Ascending aorta (tissue), 2 donors: ENCODE results near the gene XK. TPM values are rescaled to one million over a fixed set of nuclear protein-coding genes. Genes with fewer than 3 reads are reported as not detected.

Experiments
- DNase-seq, 2 donors: peaks; one replicate each; pipeline ENCODE4 v3.0.0-alpha.2; 2019; ENCODE audit warnings: low spot score in 2 of 2
- H3K27ac ChIP-seq, 2 donors: fragments of 200-600 bp; sonication (generic); one replicate each; pipeline ENCODE4 v1.5.1; 2016 to 2017; ENCODE audit warnings: mild to moderate bottlenecking in 1 of 2
- H3K27me3 ChIP-seq: fragments of 200-600 bp; sonication (generic); one replicate; pipeline ENCODE4 v1.5.1; 2017
- H3K36me3 ChIP-seq, 2 donors: fragments of 200-600 bp; sonication (generic); one replicate each; pipeline ENCODE4 v1.5.1; 2016
- H3K4me1 ChIP-seq, 2 donors: fragments of 200-600 bp; sonication (generic); one replicate each; pipeline ENCODE4 v1.5.1; 2016 to 2017; ENCODE audit warnings: mild to moderate bottlenecking in 1 of 2
- H3K4me3 ChIP-seq, 2 donors: fragments of 200-600 bp; sonication (generic); one replicate each; pipeline ENCODE4 v1.5.1; 2016 to 2017; ENCODE audit warnings: mild to moderate bottlenecking in 1 of 2
- H3K9me3 ChIP-seq, 2 donors: fragments of 200-600 bp; sonication (generic); one replicate each; pipeline ENCODE4 v1.5.1; 2016
- intact Hi-C: fragments of 100-400 bp; cut with DNase I; formaldehyde crosslinking; loops from one replicate; pipeline ENCODE4 v1.15.1; 2023
- total RNA-seq: library from RNA; depleted of rRNA; stranded (reverse); fragments of >200 nt; gene quantifications from one replicate; pipeline ENCODE4 v1.1.0, GENCODE V29; 2016
- TF ChIP-seq, protein P1 (sequence below), 3 experiments: fragments of 200-600 bp in 2 of 3; fragments of 450-650 bp in 1 of 3; sonication (generic) in 2 of 3; IDR thresholded peaks; one replicate each; pipeline ENCODE4 v1.5.1; 2016 to 2019; ENCODE audit warnings: antibody characterized with exemption in 3 of 3, mild to moderate bottlenecking in 1 of 3, moderate library complexity in 1 of 3

The XK gene, protein sequence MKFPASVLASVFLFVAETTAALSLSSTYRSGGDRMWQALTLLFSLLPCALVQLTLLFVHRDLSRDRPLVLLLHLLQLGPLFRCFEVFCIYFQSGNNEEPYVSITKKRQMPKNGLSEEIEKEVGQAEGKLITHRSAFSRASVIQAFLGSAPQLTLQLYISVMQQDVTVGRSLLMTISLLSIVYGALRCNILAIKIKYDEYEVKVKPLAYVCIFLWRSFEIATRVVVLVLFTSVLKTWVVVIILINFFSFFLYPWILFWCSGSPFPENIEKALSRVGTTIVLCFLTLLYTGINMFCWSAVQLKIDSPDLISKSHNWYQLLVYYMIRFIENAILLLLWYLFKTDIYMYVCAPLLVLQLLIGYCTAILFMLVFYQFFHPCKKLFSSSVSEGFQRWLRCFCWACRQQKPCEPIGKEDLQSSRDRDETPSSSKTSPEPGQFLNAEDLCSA
- 0.53 TPM for total RNA-seq

DNA sequence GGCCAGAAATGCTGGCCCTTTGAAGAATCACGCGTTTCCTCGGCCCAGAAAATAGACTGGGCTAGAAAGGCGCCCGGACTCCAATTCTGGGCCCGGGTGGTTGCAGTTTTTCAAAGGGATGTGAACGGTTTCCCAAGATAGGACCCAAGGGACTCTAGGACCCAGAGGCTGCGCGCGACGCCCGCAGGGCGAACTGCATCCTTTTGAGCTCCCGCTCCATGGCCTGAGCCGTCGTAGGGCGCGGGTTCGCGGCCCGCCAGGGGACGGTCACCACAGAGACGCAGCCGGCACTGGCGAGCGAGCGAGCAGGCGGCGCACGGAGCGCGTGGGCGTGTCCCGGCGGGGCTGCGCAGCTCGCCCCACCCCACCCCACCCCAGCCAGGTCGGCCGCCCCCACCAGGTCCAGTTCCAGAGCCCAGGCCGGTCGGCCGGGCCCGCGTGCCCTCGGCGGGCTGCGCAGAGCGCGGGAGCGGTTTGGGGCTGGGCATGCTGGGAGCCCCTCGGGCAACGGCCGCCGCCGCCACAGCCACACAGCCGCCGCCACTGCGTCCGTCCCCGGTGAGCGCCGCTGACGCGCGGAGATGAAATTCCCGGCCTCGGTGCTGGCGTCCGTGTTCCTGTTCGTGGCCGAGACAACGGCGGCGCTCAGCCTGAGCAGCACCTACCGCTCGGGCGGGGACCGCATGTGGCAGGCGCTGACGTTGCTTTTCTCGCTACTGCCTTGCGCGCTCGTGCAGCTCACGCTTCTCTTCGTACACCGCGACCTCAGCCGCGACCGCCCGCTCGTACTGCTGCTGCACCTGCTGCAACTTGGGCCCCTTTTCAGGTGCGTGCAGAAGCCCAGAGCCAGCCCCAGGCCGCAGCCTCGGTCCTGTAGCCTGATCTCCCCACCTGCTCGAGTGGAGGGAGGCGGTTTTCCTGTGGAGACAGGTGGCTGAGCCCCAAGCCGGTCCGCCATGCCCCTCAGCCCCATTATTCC is at the start of gene XK:
XK (plus strand) TSS at position 411 of the 979 bp plus-strand sequence; CDS start at position 582, 171 bp downstream.
- peak within 1 kb of the TSS; percentile 79 to 83 for H3K27ac ChIP-seq
- DNase-seq: peak in 1 of 2 donors; percentile 71
- no peaks in the 10 kb centered on the region for H3K4me1 ChIP-seq
- no peaks in the 10 kb centered on the region for H3K9me3 ChIP-seq
- no peaks in the 10 kb centered on the region for H3K36me3 ChIP-seq
- H3K27me3 ChIP-seq: no peaks in the 10 kb centered on the region
- intact Hi-C loops: loop anchor here (5.0 to 10.0 kb wide), 3 partner anchors 113 to 161 kb away; partner anchors contain the start of genes DYNLT3 and LANCL3
- H3K4me3 ChIP-seq: peak within 1 kb of the TSS; percentile 66 to 70
- TF ChIP-seq, protein P1, sequence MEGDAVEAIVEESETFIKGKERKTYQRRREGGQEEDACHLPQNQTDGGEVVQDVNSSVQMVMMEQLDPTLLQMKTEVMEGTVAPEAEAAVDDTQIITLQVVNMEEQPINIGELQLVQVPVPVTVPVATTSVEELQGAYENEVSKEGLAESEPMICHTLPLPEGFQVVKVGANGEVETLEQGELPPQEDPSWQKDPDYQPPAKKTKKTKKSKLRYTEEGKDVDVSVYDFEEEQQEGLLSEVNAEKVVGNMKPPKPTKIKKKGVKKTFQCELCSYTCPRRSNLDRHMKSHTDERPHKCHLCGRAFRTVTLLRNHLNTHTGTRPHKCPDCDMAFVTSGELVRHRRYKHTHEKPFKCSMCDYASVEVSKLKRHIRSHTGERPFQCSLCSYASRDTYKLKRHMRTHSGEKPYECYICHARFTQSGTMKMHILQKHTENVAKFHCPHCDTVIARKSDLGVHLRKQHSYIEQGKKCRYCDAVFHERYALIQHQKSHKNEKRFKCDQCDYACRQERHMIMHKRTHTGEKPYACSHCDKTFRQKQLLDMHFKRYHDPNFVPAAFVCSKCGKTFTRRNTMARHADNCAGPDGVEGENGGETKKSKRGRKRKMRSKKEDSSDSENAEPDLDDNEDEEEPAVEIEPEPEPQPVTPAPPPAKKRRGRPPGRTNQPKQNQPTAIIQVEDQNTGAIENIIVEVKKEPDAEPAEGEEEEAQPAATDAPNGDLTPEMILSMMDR (IDR thresholded peaks at IDR 0.05): no peak

DNA sequence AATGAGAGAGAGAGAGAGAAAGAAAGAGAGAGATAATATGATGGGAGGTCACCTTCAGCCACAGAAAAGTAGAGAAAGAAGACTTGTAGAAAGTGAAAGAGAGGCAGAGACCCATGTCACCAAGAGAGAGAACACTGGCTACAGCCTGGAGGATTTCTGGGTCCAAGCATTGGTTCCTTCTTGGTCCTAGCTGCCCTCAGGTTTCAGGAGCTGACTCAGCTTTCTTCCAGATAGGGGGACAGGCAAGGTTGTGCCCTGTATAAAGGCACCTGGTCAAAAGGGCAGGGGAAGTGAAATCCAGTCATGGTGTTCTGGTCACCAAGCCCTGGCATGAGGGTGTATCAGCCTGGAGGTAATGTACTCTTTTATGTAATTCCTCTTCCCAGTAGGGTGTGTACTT is 47.5 kb upstream of the XK start:
- Histone ChIP-seq H3K27ac (no peak overlapping the region), H3K4me1 (no peaks in the 10 kb centered on the region), H3K9me3 (no peaks in the 10 kb centered on the region), H3K27me3 (no peaks in the 10 kb centered on the region), H3K36me3 (no peaks in the 10 kb centered on the region), H3K4me3 (no peak overlapping the region)
- DNase-seq: no peak
- intact Hi-C loops: no loop called here
- TF ChIP-seq, protein P1 (IDR thresholded peaks at IDR 0.05): no peak

DNA sequence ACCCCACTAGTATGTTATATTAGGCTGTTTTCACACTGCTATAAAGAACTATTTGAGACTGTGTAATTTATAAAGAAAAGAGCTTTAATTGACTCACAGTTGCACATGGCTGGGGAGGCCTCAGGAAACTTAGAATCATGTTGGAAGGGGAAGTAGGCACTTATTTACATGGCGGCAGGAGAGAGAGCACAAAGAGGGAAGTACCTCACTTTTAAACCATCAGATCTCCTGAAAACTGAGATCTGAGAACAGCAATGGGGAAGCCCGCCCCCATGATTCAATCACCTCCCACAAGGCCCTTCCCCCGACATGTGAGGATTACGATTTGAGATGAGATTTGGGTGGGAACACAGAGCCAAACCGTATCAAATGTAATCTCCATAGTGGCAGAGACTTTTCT is 45.4 kb upstream of the XK start:
- no peak for DNase-seq
- no peaks in the 10 kb centered on the region for H3K36me3 ChIP-seq
- intact Hi-C loops: no loop called here
- H3K9me3 ChIP-seq: no peaks in the 10 kb centered on the region
- no peak overlapping the region for H3K27ac ChIP-seq
- TF ChIP-seq, protein P1 (IDR thresholded peaks at IDR 0.05): no peak
- H3K4me3 ChIP-seq: no peak overlapping the region
- no peaks in the 10 kb centered on the region for H3K27me3 ChIP-seq
- no peaks in the 10 kb centered on the region for H3K4me1 ChIP-seq

DNA sequence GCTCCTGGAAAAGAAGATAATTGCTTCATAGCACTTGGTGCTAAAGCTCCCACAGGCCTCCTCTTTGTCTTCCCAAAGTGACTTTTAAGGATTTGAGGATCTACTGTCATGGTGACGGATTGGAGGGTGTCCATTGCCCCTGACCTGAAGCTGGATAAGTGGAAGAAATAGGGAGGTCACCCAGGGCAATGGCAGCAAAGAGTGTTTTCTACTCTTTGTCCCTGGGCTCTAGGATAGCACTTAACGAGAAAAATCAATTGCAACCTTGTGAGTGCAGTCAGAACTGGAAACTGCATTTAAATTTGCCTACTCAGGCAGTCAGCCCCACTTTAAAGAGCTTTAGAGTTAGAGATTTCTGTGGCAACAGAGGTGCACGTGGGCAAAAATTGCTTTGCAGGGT is 43.7 kb upstream of the XK start:
- Histone ChIP-seq H3K36me3 (no peaks in the 10 kb centered on the region), H3K9me3 (no peaks in the 10 kb centered on the region), H3K4me3 (no peak overlapping the region), H3K4me1 (no peaks in the 10 kb centered on the region), H3K27me3 (no peaks in the 10 kb centered on the region), H3K27ac (no peak overlapping the region)
- no peak for DNase-seq
- intact Hi-C loops: no loop called here
- TF ChIP-seq, protein P1 (IDR thresholded peaks at IDR 0.05): no peak

DNA sequence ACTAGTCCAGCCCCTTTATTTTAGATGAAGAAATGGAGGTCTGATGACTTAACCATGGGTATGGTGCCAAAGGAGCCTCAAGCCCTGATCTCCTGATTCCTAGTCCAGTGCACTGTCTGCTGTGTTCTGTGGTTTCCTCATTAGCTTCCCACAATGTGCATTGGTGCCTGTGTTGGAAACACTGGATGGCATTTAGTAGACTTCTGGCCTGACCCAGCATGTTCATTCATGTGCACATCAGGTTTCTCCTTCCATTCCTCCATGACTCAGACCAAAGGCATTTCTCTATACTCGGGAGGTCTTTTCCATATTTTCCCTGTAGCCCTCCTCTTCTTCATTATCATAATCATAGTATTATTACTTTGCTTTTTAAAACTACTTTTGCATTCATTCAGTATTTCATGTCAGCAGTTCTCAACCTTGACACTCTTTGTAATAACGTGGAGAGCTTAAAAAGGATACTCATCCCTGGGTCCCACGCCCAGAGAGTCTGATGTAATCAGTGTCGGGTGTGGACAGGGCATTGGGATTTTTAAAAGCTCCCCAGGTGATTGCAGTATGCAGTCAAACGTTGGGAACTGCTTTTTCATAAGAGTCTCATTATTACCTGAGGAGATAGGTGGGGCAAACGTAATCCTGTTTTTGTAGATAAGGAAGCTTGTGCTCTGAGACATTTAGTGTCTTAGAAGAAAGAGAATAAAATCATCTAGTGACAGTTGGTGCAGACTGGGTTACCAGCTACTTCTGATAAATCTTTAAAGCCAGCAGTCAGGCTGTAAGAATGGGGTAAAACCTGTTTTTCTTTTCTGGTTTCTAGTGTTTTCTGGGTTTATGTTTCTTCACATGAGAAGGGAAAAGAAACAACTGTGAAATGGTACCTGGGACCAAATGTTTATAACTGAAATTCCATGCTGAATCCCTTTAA is 40.9 kb upstream of the XK start:
- Histone ChIP-seq H3K36me3 (no peaks in the 10 kb centered on the region), H3K27me3 (no peaks in the 10 kb centered on the region), H3K4me3 (no peak overlapping the region), H3K4me1 (no peaks in the 10 kb centered on the region), H3K27ac (no peak overlapping the region), H3K9me3 (no peaks in the 10 kb centered on the region)
- DNase-seq: no peak
- TF ChIP-seq, protein P1 (IDR thresholded peaks at IDR 0.05): no peak
- intact Hi-C loops: no loop called here
